ENCODE measurements around the gene RASA1. TPM values are rescaled to one million over a fixed set of nuclear protein-coding genes. Genes with fewer than 3 reads are reported as not detected.

The RASA1 gene
- total RNA-seq, 2 donors from 2014 or later = 34.8 to 37.0 TPM

- no peaks in the 10 kb centered on the region for H3K27me3 ChIP-seq (replicated peaks; ENCODE audit: insufficient read depth)
- no peak overlapping the region for H3K4me3 ChIP-seq
- no peak for DNase-seq (ENCODE audit: low spot score)
- H3K4me1 ChIP-seq (ENCODE audit: control insufficient read depth in 1 of 2, low read depth in 2 of 2) = no peaks in the 10 kb centered on the region
- no peak overlapping the region for H3K27ac ChIP-seq
- H3K36me3 ChIP-seq = no peaks in the 10 kb centered on the region
- no peak for TF ChIP-seq CTCF (IDR thresholded peaks at IDR 0.05)
- H3K9me3 ChIP-seq = no peaks in the 10 kb centered on the region
- no peak for ATAC-seq (ENCODE audit: insufficient number of reproducible peaks, low FRiP score, low read depth)
Observed at GRCh38 chr5:87432460-87432859, 164.8 kb downstream of the RASA1 start.

GRCh38 chr5:87433945-87434344 lies 166.3 kb downstream of the RASA1 start:
- no peak for ATAC-seq (ENCODE audit: insufficient number of reproducible peaks, low FRiP score, low read depth)
- no peaks in the 10 kb centered on the region for H3K27me3 ChIP-seq (replicated peaks; ENCODE audit: insufficient read depth)
- no peaks in the 10 kb centered on the region for H3K4me1 ChIP-seq (ENCODE audit: control insufficient read depth in 1 of 2, low read depth in 2 of 2)
- H3K4me3 ChIP-seq = no peak overlapping the region
- no peaks in the 10 kb centered on the region for H3K36me3 ChIP-seq
- no peak for DNase-seq (ENCODE audit: low spot score)
- H3K9me3 ChIP-seq = no peaks in the 10 kb centered on the region
- TF ChIP-seq CTCF (IDR thresholded peaks at IDR 0.05) = no peak
- no peak overlapping the region for H3K27ac ChIP-seq

DNA sequence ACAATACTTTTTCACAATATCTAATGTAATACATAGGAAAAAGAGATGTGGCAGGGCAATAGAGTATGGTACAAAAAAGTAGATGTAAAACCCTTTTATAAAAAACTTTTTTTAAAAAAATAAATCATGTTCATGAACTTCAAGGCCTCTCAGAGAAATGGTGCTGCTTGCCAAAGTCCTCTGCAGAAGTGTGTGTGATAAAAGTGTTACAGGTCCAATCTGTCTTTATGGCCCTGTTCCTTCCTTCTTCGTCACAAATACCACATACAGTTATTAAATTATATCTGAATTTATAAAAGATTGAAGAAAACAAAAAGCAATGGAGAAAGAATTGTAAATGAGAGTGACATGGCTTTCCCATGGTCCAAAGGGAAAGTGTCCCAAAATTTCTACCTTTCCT lies 166.8 kb downstream of the RASA1 start:
- Histone ChIP-seq H3K4me3 (no peak overlapping the region), H3K36me3 (no peaks in the 10 kb centered on the region), H3K27ac (no peak overlapping the region), H3K27me3 (replicated peaks; ENCODE audit: insufficient read depth) (no peaks in the 10 kb centered on the region), H3K4me1 (ENCODE audit: control insufficient read depth in 1 of 2, low read depth in 2 of 2) (no peaks in the 10 kb centered on the region), H3K9me3 (no peaks in the 10 kb centered on the region)
- TF ChIP-seq CTCF (IDR thresholded peaks at IDR 0.05) = no peak
- DNase-seq (ENCODE audit: low spot score) = no peak
- no peak for ATAC-seq (ENCODE audit: insufficient number of reproducible peaks, low FRiP score, low read depth)

GRCh38 chr5:87435144-87435694 lies 167.5 kb downstream of the RASA1 start:
- H3K4me1 ChIP-seq (ENCODE audit: control insufficient read depth in 1 of 2, low read depth in 2 of 2) = no peaks in the 10 kb centered on the region
- no peak for ATAC-seq (ENCODE audit: insufficient number of reproducible peaks, low FRiP score, low read depth)
- no peak overlapping the region for H3K4me3 ChIP-seq
- no peaks in the 10 kb centered on the region for H3K9me3 ChIP-seq
- H3K36me3 ChIP-seq = no peaks in the 10 kb centered on the region
- H3K27me3 ChIP-seq (replicated peaks; ENCODE audit: insufficient read depth) = no peaks in the 10 kb centered on the region
- TF ChIP-seq CTCF (IDR thresholded peaks at IDR 0.05) = no peak
- no peak overlapping the region for H3K27ac ChIP-seq
- no peak for DNase-seq (ENCODE audit: low spot score)

DNA sequence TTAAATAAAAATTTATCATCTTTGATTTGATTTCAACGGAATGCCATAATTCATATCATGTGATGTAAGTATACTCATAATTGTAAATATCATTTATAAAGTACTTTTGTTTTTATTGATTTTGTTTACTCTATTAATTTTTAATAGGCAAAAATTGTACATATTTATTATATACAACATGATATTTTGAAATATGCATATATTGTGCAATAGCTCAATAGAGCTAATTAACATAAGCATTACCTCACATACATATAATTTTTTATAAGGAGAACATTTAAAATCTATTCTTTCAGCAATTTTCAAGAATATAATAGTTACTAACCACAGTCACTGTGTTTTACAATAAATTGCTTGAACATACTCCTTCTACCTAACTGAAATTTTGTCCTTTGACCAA lies 170.0 kb downstream of the RASA1 start:
- no peaks in the 10 kb centered on the region for H3K9me3 ChIP-seq
- no peak for DNase-seq (ENCODE audit: low spot score)
- no peaks in the 10 kb centered on the region for H3K36me3 ChIP-seq
- H3K27me3 ChIP-seq (replicated peaks; ENCODE audit: insufficient read depth) = no peaks in the 10 kb centered on the region
- no peak for TF ChIP-seq CTCF (IDR thresholded peaks at IDR 0.05)
- no peak for ATAC-seq (ENCODE audit: insufficient number of reproducible peaks, low FRiP score, low read depth)
- no peaks in the 10 kb centered on the region for H3K4me1 ChIP-seq (ENCODE audit: control insufficient read depth in 1 of 2, low read depth in 2 of 2)
- H3K4me3 ChIP-seq = no peak overlapping the region
- H3K27ac ChIP-seq = no peak overlapping the region
